NB4 (cell line): ENCODE measurements around the gene HDAC4.

Experiments used
- MYC ChIP-seq: IDR thresholded peaks from 2 replicates; pipeline ENCODE4 v1.6.1; 2011; ENCODE audit warnings: low read depth, low read length
- POLR2A ChIP-seq: IDR thresholded peaks from 2 replicates; pipeline ENCODE4 v1.6.1; 2011; ENCODE audit warnings: mild to moderate bottlenecking; ENCODE audit not compliant: insufficient read length; ENCODE audit errors: extremely low read depth
- TF ChIP-seq, protein P1 (sequence below): IDR thresholded peaks from 2 replicates; pipeline ENCODE4 v1.6.1; 2011; ENCODE audit warnings: low read depth, low read length
- TF ChIP-seq, protein P2 (sequence below): IDR thresholded peaks from one replicate; pipeline ENCODE4 v1.5.1; 2012; ENCODE audit warnings: low read depth, low read length

DNA sequence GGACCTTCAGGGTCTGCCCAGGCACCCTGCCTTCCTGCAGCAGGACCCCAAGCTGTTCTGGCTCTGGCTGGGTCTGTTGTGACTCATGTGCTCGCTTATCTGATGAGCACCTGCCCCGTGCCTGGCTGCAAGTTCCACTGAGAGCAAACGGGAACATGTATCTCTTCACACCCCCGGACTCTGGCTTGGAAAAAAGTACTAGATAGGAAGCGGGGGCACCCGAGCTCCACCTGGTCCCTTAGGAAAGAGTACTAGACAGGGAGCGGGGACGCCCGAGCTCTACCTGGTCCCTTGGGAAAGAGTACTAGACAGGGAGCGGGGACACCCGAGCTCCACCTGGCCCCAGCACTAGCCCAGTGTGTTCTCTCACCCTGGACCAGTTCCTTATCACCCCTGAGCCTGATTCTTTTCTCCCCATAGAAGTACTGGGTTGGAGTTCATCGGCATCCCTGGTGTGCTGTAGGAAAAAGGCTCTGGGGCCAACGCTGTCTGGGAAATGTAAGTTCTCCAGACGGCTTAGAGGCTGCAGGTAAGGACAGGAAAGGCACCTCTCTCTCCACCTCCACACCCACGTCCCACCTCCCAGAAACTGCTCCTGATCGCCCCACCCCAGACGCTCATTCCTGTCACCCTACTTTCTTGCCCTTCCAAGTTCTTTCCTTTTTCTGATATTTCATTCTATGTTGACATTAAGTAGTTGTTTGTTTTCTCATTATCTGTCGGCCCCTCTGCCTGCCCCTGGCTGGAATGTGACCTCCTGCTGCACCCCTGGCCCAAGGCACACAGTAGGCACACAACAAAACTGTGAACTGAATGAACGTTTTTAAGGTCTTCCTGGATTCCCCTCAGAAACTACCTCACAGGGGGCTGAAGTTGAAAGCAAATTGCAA, 40.2 kb downstream of the HDAC4 start:
- TF ChIP-seq, protein P1, sequence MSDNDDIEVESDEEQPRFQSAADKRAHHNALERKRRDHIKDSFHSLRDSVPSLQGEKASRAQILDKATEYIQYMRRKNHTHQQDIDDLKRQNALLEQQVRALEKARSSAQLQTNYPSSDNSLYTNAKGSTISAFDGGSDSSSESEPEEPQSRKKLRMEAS = no peak
- TF ChIP-seq, protein P2, sequence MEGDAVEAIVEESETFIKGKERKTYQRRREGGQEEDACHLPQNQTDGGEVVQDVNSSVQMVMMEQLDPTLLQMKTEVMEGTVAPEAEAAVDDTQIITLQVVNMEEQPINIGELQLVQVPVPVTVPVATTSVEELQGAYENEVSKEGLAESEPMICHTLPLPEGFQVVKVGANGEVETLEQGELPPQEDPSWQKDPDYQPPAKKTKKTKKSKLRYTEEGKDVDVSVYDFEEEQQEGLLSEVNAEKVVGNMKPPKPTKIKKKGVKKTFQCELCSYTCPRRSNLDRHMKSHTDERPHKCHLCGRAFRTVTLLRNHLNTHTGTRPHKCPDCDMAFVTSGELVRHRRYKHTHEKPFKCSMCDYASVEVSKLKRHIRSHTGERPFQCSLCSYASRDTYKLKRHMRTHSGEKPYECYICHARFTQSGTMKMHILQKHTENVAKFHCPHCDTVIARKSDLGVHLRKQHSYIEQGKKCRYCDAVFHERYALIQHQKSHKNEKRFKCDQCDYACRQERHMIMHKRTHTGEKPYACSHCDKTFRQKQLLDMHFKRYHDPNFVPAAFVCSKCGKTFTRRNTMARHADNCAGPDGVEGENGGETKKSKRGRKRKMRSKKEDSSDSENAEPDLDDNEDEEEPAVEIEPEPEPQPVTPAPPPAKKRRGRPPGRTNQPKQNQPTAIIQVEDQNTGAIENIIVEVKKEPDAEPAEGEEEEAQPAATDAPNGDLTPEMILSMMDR = no peak
- TF ChIP-seq POLR2A (no peak), MYC (no peak)
